ENCODE results near the gene C5AR1.
A peak's percentile ranks its signal among the peaks of the same experiment; 100 is the strongest.
"Not testable (repeated sequence)": the region's sequence is repeated elsewhere in the genome, so short reads cannot be mapped to it uniquely, and the experiment has no call there.

The C5AR1 gene

DNA sequence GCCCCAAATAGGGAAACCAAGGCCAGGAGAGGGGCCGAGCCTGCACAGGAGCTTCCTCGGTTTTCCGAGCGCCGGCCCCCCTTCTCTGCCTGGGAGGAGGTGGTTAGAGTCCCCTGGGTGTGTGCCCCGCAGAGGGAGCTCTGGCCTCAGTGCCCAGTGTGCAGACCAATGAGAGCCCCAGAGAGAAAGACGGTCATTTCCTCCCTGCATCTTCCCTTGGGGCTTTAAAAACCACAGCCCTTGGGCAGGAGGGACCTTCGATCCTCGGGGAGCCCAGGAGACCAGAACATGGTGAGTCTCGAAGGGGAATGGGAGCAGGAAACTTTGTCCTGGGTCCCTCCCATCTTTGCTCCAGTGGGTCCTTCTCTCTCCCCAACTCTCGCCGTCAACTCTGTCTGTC is at the start of gene C5AR1:
TSS of gene C5AR1 (plus strand) at position 254 of the 400 bp plus-strand sequence. CDS start at position 289, 35 bp downstream.
- no peak for DNase-seq

DNA sequence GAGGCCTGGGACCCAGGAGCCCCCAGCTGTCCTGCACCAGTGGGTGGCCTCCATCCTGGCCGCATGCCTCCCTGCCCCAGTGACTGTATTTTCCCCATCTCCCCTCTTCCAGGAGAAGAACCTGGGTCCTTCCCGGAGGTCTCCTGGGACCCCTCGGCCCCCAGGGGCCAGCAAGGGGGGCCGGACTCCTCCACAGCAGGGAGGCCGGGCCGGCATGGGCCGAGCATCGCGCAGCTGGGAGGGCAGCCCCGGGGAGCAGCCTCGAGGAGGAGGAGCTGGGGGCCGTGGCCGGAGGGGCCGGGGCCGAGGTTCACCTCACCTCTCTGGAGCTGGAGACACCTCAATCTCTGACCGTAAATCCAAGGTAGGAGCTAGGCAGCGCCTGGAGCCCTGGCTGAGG is 49.2 kb upstream of the C5AR1 start:
- no peak for DNase-seq

DNA sequence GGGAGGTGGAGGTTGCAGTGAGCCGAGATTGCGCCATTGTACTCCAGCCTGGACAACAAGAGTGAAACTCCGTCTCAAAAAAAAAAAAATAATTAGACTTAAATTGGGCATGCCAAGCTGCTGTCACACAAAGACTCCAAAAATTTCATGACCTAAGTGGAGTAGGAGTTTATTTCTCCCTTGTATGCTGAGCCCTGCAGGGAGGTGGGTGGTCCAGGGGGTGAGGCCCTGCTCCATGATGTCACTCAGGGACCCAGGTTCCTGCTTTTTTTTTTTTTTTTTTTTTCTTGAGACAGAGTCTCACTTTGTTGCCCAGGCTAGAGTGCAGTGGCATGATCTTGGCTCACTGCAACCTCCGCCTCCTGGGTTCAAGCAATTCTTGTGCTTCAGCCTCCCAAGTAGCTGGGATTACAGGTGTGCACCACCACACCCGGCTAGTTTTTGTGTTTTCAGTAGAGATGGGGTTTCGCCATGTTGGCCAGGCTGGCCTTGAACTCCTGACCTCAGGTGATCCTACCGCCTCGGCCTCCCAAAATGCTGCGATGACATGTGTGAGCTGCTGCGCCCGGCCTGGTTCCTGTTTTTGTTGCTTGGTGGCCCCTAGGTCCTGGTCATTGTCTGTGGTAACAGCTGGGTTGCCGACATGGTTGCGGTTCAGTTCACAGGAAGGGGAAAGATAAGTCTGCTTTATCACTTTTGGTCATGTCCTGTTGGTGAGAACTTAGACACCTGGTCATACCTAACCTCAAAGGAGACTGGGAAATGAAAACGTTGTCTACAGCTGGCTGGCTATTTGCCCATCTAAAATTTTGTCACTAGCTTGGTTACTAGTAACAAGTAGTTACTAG is 47.5 kb upstream of the C5AR1 start:
- DNase-seq: not testable (repeated sequence)

DNA sequence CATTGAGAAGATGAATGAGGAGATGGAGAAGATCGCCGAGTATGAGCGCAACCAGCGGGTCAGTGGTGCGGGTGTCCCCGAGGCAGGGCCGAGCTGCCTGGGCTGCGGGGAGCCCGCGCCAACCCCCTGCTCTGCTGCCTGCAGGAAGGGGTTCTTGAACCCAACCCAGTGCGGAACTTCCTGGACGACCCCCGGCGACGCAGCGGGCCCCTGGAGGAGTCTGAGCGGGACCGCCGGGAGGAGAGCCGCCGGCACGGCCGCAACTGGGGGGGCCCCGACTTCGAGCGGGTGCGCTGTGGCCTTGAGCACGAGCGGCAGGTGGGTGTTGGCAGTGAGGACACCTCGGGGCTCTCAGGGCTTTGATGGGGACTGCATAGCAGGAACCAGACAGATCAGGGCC is 45.0 kb upstream of the C5AR1 start:
- DNase-seq: no peak

DNA sequence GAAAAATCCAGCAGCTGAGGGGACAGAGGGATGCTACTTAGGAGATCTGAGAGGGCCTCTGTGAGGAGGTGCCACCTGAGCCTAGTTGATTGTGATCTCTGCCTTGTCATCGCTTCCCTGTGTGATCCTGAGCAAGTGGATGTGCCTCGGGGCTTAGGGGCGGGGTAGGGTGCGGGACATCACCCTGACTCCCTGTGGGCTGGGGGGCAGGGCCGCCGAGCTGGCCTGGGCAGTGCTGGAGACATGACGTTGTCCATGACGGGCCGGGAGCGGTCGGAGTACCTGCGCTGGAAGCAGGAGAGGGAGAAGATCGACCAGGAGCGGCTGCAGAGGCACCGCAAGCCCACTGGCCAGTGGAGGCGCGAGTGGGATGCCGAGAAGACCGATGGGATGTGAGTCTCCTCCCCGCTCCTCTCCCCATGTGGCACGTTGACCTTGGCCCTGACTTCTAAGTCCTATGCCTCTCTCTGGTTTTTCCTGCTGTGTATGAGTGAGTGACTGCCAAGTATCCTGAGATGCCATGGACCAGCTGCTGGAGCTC is 43.2 kb upstream of the C5AR1 start:
- no peak for DNase-seq

DNA sequence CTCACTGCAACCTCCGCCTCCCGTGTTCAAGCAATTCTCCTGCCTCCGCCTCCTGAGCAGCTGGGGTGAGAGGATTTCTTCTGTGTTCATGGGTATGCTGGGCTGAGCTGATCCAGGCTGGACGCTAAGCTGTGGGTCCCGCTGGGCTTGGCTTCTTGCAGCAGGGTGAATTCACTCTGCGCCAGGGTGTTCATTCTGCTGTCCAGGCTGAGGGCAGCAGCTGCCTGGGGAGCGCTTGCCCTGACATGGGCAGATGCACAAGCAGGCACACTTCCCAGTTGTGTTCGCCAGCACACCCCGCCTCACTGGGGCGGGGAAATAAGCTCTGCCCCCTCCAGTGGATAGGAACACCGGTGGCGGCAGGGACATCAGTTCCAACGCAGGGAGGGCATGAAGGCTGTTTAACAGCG is 42.3 kb upstream of the C5AR1 start:
- peak; percentile 65 for DNase-seq

DNA sequence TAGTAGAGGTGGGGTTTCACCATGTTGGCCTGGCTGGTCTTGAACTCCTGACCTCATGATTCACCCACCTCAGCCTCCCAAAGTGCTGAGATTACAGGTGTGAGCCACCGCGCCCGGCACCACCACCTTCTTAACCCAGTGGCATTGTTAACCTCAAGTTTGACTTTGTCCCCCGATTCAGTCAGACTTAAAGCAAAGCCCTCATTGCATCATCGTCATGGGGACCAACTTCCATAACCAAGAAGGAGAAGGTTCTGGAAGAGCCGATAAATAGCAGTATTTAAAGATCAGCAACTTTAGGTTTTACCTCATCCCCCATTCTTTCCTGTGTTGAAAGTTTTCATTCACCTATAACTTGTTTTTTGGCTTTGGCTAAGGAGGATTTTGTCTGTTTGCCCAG is 41.6 kb upstream of the C5AR1 start:
- no peak for DNase-seq

DNA sequence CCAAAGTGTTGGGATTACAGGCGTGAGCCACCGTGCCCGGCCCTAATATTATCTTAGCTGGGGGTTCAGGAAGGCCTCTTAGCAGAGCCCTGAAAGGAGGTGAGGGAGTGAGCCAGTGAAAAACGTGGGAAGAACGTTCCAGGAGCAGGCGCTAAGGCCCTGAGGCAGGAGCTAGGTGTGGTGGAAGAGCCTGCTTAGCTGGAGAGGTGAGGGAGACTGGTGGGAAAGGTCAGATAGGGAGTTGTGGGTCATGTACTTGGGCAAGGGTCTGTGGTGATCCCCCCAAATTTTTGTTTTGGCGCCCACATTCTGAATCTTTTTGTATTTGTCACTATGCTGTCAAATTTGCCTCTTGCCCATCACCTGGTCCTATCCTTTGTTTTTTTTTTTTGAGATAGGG is 40.1 kb upstream of the C5AR1 start:
- no peak for DNase-seq

DNA sequence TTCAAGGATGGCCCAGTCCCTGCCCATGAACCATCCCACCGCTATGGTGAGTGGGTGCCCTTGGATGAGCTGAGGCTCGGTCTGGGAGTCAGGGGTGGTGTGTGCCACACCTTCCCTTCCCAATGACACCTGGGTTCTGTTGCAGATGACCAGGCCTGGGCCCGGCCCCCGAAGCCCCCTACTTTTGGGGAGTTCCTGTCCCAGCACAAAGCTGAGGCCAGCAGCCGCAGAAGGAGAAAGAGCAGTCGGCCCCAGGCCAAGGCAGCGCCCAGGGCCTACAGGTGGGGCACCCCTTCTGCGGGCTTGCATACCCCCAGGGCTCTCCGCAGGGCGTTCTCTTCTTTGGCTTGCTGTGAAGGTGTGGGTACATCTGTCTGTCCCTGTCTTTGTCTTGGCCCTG is 39.3 kb upstream of the C5AR1 start:
- DNase-seq: no peak

DNA sequence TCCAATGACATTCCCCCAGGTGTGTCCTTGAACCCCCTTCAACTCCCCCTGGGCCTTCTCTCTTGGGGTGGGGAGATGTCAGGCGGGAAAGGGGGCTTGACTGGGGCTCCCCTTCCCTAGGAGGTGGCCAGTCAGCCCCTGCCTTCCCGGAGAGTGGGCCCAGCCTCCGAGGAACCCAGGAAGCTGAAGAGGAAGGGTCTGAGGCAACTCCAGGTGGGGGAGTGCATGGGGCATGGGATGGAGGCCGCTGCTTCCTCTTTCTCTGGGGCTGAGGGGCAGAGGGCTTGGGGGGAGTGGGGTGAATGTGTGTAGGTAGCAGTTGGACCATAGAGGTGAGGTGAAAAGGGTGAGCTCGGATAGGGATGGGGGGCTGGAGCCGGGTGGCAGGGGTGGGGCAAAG is 37.7 kb upstream of the C5AR1 start:
- no peak for DNase-seq

DNA sequence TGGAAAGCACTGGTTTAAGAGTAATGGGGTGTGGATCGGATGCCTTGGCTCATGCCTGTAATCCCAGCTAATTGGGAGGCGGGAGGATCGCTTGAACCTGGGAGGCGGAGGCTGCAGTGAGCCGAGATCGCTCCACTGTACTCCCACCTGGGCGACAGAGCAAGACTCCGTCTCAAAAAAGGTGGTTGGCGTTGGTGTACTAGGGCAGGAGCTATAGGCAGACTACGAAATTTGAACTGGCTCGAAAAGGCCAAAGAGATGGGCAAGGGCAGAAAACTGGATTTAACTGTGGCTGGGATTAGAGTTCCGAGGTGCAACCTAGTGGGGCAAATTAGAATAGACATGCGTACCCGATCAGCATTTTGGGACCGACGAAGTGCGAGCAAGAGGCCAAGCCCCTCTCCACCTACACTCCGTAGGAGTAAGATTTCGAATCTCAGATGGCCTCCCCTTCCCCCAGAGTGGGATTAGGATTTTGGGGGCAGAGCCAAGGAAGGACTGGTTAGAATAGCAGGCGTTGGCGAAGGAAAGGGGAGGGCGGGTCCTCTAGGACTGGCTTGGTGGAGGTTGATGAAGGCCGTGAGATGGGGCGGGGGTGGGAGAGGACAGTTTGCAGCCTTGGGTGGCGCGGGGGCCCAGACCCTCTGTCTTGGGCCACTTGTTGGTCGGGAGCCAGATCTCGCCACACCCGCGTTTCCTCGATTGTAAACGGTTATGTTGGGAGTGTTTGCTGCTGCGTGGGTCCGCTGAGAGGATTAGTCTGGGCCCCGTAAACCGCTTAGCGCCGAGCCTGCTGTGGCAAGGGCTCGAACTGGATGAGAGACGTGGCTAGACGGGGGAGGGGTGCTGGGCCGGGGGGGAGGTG is 37.0 kb upstream of the C5AR1 start:
- DNase-seq: peak; percentile 16

DNA sequence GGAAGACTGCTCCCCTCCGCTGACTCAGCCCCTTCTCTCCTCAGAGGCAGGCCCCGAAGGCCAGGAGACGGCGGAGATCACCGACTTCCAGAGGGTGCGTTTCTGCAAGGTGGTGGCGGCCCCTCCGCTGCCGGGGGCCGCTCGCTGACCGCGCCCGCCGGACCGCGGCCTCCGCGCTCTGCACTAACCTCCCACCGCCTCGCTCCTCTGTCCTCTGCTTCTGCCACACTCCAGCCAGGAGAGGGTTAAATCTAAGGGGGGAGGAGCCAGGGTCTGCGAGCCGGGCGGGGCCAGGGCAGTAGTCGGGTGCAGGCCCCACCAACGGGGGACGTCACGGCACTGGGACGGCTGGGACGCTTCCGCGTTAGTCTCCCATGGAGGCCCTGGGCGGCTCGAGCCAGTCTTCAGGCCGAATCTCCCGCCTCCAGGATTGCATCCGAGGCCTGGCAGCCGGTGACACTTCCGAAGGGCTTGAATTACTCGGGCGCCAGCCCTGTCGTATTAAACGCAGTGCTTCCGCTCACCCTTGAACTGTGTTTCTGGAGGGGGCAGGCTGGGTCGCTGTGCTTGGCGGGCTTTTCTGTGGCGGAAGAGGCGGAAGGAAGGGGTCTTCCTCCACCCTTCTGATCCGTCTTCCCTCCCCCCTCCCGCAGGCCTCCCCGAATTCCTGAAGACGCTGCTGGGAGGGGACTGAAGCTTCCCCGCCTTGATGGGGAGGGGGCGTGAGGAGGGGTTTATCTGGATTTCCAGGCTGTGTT is 36.2 kb upstream of the C5AR1 start:
- peak; percentile 88 for DNase-seq

DNA sequence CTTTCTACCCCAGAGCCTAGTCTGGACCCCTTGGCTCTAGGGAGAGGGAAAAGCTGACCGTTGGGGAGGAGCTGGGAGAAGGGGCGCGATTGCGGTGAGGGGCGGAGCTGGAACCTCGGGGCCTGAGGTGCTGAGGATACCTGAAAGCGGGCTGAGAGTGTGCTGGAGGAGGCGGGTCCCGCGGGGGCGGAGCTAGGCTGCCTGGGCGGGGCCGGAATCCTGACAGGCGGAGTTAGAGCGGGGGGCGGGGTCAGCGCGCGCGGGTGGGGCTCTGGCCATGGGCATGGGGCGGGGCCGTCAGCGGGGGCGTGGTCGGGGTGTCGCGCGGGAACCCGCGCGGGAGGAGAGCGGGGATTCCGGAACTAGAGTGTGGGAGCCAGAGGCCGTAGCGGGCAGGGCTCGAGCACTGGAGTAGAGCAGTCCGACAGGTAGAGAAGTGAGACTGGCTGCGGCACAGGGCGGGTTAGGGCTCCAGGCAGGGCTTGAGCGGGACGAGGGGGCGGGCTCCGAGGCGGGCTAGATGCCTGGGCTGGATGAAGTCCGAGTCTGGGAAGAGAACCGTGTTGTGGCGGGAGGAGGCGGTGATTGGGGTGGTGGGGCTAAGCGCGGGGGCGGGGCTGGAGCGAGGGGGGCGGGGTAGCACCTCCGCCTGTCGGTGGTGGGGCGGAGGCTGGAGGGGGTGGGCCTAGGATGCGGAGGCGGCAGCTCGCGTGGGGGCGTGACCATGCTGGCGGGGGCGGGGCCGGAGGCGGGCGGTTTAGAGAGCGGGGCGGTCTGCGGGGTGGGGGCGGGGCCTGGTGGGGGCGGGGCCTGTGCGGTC is 35.4 kb upstream of the C5AR1 start, which contains the start of gene INAFM1:
TSS of gene INAFM1 (plus strand) at position 815 of the 820 bp plus-strand sequence. CDS start 35 bp downstream, outside the sequence.
- DNase-seq: peak; percentile 93

DNA sequence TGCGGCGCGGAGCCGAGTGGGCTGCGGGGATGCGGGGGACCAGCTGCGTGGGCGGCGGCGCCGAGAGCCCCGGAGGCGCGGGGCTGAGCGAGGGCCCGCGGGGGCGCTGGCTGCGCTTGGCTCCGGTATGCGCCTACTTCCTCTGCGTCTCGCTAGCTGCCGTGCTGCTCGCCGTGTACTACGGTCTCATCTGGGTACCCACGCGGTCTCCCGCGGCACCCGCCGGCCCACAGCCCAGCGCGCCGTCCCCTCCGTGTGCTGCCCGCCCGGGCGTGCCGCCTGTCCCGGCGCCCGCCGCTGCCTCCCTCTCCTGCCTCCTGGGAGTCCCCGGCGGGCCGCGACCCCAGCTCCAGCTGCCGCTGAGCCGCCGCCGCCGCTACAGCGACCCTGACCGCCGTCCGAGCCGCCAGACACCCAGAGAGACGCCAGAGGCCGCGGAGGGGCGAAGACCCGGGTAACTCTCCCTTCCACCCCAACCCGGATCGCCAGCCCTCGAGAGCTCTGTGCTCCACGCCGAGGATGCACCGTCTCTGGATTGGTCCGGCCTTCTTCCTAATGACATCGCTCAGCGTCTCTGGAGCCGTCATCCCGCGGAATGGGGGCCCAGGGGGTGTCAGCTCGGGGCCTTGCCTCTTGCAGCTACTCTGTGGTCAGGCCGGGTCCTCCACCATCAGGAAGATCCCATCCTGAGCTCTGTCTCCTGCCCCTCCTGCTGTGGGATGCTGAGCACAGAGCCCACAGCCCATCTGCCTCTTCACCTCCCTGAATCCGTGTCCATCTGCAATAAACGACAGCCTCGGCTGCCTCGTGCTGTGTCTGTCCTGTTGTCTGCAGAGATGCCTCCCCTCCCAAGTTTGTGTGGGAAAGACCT is 34.5 kb upstream of the C5AR1 start:
- no peak for DNase-seq

DNA sequence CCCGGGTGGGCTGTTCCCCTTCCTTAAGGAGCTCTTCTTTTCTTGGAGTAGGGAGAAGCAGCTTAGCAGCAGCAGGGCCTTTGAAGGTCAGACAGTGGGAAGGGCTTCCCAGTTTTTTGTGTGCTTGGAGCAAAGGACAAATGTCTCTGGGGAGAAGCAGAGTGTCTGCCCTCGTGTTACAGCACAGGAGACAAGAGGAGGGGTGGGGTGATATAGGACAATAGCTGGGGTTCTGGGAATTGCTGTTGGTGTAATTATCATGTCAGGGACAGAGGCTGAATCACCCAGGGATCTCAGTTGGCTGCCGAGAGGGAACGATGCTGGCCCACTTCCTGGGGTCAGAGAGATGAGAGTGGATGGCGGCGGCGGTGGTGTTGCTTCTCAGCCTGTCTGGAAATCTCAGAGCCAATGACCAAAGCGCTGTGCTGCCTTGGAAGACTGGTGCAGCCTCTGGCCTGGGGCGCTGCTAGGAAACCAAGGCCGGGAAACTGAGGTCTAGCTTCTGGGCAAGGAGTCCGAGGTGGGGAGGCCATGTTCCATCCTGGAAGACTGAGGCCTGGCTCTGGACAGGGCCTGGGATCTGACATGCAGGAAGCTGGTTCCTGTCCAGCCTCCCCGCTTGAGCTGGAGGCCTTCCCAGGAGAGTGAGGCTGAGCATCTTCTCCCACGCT is 33.7 kb upstream of the C5AR1 start:
- no peak for DNase-seq

DNA sequence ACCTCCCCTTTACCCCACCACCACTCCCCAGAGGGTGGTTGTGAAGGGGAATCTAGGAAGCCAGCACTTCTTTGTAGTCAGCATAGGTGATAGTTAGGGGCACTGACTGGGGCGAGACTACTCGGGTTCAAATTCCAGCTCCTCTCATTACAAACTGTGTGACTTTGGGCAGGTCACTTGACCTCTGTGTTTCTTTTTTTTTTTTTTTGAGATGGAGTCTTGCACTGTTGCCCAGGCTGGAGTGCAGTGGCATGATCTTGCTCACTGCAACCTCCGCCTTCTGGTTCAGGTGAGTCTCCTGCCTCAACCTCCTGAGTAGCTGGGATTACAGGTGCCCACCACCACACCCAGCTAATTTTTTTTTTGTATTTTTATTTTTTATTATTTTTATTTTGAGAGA is 33.1 kb upstream of the C5AR1 start:
- DNase-seq: not testable (repeated sequence)

DNA sequence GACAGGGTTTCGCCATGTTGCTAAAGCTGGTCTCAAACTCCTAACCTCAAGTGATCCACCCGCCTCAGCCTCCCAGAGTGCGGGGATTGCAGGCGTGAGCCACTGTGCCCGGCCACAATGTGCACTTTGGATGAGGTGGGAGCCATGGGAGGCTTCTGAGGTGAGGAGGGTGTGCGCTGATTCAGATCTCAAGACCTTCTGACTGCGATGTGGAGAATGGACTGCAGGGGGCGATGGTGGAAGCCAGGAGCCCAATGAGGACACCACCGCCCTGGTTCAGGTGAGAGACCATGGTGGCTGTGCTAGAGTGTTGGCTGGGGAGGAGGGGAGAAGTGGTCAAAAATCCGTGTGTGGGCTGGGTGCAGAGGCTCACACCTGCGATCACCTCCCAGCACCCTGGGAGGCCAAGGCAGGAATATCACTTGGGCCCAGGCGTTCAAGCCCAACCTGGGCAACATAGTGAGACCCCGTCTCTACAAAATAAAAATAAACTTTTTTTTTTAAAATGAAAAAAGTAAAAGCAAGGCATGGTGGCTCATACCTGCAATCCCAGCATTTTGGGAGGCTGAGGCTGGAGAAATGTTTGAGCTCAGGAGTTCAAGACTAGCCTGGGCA is 29.4 kb upstream of the C5AR1 start:
- DNase-seq: no peak

DNA sequence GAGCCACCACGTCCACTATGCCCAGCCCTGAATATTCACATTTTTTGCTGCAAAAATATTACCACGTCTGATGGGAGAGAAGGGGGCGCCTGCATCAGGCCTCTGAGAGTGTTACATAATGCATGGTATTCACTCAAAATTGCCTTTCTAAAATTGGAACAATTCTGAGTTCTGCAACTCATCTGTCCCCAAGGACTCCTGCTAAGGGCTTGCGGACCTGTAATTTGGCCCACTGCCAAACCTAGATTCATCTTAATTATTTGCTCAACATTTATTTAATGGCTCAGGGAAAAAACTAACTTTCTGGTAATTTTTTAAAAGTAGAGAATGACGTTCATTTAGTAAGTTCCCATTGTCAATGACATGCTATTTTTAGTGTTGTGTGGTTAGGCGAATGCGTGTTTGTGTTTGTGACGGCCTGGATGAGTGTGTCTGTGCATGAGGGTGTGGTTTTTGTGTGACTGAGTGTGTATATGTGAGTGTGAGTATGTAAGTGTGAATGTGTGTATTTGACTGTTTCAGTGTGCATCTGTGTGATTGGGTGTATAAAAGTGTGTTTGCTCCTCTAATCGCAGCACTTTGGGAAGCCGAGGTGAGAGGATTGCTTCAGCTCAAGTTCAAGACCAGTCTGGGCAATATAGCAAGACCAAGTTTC is 26.1 kb upstream of the C5AR1 start:
- DNase-seq: no peak

DNA sequence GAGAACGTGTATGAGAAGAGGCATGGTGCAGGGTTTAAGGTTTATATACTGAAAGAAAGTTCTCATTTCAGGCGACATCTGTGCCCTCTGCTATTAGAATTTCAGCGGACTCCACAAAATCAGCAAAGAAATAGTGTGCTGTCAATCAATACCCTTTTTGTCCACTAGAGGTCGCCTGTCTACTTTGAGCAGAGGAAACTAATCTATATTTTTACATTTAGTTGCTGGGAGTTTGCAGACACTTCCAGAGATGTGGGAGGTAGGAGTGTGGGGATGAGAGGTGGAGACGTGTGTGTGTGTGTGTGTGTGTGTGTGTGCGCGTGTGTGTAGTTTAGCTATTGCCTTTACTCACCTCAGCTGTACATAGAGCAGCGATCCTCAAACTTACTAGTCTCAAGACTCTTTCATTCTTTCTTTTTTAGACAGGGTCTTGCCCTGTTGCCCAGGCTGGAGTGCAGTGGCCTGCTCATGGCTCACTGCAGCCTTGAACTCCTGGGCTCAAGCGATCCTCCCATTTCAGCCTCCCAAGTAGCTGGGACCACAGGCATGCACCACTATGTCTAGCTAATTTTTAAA is 25.2 kb upstream of the C5AR1 start:
- peak; percentile 51 for DNase-seq
